ENCODE results near the gene KIF1B.

- TF ChIP-seq CTCF (IDR thresholded peaks at IDR 0.05) (no peak), EP300 (IDR thresholded peaks at IDR 0.05) (no peak), POLR2AphosphoS5 (IDR thresholded peaks at IDR 0.05) (no peak), POLR2A (IDR thresholded peaks at IDR 0.05) (no peak)
These were observed 73.1 kb downstream of the KIF1B start for GRCh38 chr1:10283318-10283984.
